ENCODE data around the gene CYB5D1.
"Not testable (repeated sequence)": the region's sequence is repeated elsewhere in the genome, so short reads cannot be mapped to it uniquely, and the experiment has no call there.

Gene CYB5D1

DNA sequence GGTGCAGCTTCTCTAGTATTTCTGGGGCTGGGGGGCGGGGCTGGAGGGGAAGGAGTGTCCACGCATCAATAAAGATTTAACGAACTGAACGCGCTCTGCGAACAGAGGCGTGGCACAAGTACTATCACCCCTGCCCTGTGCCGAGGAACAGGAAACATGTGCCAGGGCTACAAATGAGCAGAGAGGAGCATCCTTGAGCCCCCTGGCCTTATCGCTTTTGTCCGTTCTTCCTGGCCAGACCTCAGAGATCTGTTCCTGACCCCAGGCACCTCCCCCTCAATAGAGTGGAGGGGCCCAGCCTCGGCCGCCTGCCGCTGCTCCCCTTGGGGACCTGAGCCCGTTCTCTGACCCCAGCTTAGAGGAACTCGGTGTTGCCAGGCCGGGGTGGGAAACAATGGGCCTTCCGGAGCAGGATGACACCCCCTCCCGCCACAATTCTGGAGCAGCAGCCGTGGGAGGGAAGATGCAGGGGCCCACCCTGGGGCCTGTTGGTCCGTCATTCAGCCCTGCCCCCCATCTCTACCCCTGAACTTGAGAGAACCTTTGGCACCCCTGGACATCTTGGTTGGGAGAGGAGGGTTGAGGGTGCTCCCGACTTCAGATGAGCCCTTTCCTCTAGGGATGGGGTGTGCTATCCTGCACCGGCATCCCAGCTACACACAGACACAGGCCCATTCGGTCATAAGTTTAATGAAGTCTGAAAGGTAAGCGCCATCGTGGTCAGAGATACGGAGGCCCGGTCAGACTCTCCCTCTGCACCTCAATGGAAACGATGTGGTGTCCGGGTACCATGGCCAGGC, 1.6 kb upstream of the CYB5D1 start:
- peak; percentile 22 for DNase-seq (ENCODE audit: low read depth)

DNA sequence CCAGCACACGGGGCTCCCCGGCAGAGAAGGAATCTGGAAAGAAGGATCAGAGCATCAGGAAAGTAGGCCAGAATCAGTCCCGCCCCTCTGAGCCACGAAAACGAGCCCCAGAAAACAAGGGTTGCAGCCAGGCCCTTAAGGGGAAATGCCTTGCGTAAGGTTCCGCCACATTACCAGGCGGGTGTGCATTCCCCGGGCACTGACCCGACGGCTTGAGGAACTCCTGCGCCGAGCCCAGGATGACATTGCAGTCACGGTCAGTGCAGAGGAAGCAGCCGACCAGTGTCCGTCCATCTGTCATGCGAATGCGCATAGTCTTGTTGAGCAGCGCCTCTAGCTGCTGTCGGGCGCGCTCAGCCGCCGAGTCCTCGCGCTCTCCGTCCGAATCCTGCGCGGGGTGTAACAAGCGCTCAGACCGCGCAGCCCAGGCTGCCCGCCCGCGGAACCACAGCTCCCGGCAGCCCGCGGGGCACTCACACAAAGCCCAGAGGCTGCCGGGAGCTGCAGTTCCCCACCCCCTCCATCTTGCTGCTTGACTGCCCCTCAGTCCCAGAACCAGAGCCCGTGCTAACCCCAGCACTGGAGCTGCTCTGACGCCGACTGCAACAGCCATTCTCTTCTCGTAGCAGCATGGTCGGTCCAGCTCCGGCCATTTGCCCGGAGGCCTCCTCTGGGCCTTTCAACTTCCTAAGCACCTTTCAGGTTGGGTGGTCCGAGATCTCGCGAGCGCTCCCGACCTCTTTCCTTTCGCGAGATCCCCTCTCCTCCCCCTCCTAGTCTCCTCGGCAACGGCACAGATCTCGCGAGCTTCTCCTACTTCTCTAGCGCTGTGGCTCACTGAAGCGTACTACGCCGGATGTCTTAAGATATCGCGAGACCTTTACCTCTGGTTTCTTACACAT, 741 bp upstream of the CYB5D1 start, which contains the start of gene NAA38:
TSS of gene NAA38 (minus strand) at position 749 of the 902 bp plus-strand sequence. CDS start at position 653, 96 bp downstream.
- peak; percentile 92 for DNase-seq (ENCODE audit: low read depth)

DNA sequence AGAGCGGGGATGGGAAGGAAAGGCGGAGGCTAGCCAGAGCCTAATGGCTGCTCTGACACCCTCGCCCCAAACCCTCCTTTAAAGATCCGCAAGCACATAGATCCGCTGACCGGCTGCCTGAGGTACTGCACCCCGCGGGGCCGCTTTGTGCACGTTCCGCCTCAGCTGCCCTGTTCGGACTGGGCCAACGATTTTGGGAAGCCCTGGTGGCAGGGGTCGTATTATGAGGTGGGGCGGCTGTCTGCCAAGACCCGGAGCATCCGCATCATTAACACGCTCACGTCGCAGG, 663 bp downstream of the CYB5D1 start:
- no peak for DNase-seq (ENCODE audit: low read depth)

DNA sequence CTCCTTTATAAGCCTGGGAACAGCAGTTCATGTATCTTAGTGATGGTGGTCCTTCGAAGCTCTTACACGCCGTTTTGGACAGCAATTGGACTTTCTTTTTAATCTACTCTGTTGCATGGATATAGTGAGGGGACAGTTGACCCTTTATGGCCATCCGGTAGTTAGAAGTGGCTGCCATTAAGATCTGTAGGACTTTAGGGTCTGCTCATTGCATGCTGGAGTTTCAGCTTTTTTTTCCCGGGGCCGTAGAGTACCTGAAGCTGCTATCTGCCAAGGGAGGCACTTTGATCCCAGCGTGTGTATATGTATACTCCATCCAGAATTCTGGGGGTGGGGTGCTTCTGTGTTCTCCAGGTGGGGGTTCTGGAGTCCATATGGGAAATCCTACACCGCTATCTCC, 1.2 kb downstream of the CYB5D1 start:
- no peak for DNase-seq (ENCODE audit: low read depth)

DNA sequence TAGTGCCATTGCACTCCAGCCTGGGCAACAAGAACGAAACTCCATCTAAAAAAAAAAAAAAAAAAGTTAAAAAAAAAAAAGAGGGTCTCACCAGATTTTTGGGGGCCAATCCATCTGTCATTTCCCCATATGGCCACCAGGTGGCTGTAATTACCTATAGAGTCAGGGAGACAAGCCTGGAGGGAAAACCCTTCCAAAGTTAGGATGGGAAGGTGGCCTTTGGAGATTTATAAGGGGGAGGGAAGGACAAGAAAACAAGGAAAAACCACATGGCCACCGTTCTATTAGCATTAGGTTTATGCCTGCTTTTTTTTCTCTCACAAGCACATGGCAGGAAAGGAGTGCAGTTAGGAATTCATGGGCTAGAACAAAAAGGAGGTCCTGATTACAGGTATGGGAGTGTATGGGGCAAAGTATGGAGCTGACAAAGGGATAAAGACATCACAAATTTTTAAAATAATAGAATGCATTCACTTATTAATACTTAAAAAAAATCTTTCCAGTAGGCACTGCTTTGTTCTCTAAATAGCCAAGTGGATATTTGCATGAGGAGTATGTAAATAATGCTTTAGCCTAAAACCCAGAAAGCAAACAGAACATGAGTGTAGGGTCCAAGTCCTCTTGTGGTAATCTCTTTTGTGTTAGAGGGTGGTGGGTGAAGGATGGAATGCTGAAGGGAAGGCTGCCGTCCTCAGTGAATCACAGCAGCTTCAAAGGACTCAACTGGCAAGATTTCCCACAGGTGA, 5.1 kb downstream of the CYB5D1 start:
- peak; percentile 35 for DNase-seq (ENCODE audit: low read depth)

DNA sequence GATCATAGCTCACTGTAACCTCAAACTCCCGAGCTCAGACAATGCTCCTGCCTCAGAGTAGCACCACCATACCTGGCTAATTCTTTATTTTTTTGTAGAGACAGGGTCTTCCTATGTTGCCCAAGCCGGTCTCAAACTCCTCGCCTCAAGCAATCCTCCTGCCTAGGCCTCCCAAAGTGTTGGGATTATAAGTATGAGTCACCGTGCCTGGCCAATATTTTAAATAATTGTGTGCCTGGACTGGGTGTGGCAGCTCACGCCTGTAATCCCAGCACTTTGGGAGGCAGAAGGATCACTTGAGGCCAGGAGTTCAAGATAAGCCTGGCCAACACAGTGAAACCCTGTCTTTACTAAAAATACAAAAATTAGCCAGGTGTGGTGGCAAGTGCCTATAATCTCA, 6.6 kb downstream of the CYB5D1 start:
- DNase-seq (ENCODE audit: low read depth): not testable (repeated sequence)

DNA sequence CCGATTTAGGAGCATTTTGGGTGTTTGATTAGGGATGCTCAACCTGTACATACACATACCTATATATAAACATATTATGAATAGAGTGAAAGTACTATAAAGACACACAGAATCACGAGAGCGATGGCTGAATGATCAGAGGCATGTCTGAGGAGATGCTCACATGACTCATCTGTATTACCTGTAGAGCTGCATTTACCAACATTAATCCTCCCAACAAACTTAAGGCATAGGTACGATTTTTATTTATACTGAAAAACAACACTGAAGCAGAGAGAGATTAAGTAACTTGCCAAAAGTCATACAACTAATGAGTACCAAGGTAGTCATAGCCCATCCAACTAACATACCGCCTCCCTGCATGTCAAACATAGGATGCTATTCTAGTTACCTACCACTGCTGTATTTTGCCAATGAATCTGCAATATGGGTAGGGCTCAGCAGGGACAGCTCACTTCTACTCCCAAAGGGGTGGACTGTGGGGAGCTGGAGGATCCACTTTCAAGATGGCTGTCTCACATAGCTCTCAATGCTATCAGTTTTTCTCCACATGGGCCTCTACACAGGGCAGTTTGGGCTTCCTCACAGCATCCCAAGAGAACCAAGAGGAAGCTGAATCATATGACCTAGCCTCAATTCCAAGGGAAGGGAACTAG, 7.3 kb downstream of the CYB5D1 start:
- no peak for DNase-seq (ENCODE audit: low read depth)

DNA sequence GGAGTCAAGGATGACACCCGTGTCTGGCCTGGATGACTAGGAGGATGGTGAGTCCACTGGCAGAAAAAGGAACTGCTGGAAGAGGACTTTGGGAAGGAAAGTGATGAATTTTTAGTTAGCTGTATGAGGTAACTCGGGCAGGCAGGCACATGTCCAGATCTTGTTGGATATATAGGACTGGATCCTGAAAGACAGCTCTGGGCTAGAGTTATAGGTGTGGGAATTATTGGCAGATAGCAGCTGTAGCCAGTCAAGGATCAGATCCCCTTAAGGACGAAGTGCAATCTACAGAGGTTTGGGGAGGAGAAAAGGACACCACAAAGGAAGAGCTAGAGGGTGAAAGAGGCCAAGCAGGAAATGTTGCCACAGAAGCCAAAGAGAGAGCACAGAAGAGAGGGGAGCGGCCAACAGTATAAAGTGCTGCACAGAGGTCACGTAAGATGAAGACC, 10.1 kb downstream of the CYB5D1 start:
- DNase-seq (ENCODE audit: low read depth): no peak

DNA sequence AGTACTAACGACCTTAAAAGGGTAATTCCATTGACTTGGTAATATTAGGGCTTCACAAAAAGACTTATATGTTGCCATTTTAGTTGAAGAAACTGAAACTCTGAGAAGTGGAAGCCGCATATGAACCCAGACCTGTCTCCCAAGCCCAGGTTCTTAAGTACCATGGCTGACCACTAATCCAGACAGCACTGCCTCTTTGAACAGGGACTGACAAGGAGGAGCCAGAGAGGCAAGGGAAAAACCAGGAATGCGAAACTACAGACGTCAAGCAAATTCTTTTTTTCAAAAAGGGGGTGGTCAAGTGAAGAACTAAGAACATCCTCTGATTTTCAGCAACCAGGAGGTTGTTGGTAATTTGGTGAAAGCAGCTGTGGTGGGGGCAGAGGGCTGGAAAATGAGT, 15.2 kb downstream of the CYB5D1 start:
- DNase-seq (ENCODE audit: low read depth): no peak

DNA sequence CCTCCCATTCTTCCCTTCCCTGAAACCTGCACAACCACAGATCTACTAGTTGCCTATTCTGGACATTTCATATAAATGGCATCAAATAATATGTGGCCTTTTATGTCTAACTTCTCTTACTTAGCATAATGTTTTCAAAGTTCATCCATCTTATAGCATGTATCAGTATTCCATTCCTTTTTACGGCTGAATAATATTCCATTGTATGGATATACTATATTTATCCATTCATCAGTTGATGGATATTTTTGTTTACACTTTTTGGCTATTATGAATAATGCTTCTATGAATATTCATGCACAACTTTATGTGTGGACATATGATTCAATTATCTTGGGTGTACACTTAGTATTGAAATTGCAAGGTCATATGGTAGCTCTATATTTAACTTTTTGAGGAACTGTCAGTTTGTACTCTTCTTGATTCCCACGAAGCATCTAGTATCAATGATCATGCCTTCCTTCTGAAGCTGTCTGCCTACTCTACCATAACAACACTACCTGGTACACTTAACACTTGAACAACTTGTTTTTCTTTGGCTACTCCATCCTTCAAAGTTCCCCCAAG, 18.1 kb downstream of the CYB5D1 start:
- DNase-seq (ENCODE audit: low read depth): no peak

DNA sequence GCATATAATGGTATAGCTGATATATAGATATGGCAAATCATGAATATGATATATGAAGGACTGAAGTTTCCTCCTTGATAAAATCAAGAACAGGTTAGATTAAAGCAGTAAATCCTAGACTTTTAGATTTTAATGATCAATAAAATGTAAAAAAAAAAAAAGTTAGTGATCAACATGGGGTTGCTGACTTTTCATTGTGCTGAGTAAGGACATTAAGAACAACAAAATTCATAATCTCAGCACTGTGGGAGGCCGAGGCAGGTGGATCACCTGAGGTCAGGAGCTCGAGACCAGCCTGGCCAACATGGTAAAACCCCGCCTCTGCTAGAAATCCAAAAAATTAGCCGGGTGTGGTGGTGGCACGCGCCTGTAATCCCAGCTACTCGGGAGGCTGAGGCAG, 20.4 kb downstream of the CYB5D1 start:
- DNase-seq (ENCODE audit: low read depth): no peak

DNA sequence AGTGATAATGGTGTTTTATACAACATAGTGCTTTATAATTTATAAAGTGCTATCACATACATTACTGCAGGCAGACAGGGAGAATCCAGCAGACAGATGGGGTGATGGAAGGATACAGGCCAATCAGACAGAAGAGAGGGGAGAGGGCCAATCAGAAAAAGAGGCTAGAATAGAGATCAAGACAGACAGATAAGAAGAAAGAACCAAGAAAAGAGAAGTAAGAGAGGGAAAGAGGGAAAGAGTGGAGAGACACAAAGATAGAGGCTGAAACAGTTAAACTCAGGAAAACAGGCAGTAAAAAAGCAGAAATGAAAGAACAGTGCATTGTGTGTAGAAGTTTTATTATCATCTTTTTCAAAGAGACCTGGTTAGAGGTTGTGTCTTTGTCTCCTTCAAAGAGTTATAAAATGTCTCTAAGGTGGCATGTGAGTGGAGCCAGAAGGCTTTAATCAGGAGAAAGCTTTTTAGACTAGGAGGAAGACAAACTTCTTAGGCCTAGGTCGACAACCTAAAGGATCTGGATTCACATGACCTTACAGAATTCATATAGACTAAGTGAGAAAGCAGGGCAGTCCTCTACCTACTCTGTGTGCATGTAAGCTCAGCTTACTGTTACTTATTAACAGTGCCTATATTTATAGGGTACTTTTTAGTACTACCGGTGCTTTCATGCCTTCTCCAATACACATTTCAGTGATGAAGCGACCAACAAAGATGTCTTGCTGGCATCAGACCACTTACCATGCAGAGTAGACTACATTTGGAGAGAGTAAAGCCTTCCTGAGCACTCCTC, 22.5 kb downstream of the CYB5D1 start:
- DNase-seq (ENCODE audit: low read depth): no peak

DNA sequence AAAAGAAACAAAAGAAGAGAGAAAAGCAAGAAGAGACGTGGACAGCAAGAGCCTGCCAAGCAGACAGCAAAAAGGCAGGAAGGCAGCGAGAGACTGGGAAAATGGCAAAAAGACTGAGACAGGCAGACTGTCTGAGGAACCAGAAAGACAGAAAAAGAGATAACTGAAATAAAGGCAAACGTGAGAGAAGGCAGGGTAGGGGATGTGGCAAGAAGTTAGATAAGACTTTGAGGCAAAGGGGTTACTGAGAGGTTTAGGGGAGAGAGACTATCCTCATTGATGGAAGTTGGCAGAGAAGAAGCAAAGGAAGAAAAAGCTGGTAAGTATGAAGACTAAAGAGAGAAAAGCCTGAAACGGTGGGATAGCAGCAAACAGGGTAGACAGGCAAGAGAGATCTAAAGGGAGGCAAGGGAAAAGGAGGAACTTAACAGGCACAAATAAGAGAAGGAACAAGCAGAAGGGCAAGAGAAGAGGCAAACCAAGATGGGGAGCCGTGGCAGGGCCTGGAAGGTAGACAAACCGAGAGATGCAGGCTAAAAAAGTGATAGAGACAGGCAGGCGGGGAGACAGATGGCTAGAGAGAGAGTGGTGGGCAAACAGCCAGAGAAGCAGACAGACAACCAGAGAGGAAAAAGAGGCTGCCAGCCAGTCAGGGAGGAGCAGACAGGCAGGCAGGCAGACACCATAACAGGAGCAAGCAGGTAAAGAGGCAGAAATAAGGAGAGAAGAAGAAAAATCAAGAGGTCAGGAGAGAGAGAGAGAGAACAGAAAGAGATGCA, 23.7 kb downstream of the CYB5D1 start:
- no peak for DNase-seq (ENCODE audit: low read depth)

DNA sequence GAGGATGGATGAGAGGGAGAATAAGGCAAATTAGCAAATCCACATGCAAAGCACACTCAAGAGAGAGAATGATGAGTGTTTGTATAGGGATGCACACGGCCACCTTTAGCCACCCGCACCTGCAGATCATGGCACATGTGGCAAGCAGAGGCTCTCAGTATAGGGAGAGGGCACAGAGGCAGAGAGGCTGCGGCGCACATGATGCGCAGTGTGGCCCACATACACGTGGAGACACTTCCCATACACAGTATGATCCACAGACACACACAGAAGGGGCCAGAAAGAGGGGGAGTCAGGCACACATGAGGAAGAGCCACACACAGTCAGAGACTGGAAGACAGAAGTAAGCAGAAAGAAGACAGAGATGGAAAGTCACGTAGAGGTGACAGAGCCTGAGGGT, 24.3 kb downstream of the CYB5D1 start:
- DNase-seq (ENCODE audit: low read depth): no peak

DNA sequence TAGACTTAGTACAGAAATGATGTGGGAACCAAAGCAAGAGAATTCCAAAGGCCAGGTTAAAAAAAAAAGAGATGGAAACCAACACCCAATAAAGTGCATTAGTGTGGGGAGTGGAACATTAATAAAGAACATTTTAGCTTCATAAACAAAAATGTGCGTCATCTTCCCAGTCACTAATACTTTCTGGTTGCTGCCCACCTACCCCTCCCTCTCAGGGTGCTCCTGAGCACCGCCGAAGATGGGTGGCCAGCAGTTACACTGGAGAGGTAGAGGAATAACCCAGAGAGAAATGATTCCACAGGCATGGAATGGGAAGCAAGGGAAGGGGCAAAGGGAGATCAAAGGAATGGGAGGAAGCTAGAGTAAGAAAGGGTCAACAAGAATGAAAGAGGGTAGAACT, 24.8 kb downstream of the CYB5D1 start:
- DNase-seq (ENCODE audit: low read depth): no peak

DNA sequence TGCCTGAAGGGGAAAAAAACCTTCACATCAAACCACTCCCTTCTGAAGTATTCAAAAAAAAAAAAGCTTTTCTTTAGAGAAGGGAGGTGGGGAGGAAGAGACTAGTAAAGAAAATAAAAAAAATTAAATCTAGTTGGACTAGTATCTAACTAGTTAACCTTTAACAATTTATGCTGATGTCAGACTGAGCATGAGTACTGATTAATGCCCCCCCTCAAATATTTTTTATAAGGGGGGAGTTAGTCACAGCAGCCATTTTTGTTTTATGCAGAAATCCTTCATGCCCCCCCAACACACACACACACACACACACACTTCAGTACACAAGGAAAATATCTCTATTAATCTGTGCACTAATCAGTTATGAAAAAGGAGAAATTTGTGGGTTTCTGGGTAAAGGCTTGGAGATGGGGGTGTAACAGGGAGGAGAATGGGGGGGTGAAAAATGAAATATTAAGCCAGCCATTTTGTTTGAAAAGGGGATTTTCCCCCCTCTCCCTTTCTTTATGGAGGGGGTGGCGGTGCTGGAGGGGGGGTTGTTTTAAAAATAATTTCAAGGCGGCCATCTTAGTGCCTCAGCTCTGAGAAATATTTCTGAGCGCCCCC, 26.1 kb downstream of the CYB5D1 start:
- peak; percentile 27 for DNase-seq (ENCODE audit: low read depth)

DNA sequence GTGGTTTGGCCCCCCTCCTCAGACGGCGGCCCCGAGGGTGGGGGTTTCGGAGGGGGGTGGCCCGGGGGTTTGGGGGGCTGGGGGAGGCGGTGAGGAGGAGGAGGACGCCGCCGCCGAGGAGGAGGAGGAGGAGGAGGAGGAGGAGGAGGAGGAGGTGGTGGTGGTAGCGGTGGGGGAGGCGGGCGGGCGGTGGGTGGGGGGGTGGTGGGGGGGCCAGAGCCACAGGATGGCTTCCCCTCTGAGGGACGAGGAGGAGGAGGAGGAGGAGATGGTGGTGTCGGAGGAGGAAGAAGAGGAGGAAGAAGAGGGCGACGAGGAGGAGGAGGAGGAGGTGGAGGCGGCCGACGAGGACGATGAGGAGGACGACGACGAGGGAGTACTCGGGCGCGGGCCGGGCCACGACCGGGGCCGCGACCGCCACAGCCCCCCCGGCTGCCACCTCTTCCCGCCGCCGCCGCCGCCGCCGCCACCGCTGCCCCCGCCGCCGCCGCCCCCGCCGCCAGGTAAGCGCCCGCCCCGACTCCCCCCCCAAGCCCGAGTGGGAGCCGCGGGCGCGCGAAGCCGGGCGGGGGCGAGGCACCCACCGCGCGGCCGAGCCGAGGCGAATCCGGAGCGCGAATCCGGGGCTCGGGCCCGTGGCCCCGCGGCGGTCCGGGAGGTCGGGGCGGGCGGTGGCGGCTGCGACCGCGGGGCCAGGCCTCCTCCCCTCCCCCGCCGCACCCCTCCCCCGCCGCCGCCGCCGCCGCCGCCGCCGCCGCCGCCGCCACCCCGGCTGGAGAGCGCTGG, 27.0 kb downstream of the CYB5D1 start:
- peak; percentile 18 for DNase-seq (ENCODE audit: low read depth)

DNA sequence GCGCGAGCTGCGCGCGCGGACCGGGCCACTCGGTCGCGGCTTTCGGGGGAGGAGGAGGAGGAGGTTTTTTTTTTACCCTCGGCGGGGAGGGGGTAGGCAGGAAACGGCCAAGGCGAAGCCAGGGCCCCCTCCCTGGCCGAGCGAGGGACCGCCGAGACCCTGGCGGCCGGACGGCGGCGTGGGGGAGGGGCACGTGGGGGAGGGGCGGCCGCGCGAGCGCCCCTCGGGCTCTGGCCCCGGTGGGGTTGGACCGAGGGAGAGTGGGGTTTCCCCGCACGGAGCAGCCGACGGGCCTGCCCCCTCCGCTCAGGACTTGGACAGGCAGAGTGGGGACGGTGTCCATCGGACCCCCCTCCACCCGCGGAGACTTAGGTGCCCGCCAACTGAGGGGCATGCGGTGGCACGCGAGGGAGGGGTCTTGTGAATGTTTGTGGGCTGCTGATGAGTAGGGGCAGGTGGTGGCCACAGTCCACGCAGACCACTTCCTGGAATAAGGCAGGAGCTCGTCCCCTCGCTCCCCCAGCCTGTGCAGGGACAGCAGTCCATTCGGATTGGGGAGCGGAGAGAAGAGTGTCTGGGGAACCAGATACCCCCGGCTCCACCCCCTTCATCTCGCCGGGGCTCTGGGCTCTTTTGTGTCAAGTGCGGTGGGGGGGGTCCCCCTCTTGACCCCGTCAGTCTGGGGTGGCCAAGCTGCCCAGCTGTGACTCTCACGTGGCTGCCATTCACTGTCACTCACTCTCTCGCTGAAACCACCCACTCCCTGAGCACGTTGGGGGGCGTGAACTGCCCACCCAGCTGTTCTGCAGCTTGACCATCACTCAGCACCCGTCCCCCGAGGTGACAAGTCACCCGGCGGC, 27.8 kb downstream of the CYB5D1 start:
- DNase-seq (ENCODE audit: low read depth): peak; percentile 21
